ENCODE measurements around the gene MAP9.

Gene MAP9

GRCh38 chr4:155338196-155338595 lies 38.6 kb downstream of the MAP9 start:
- no peak for TF ChIP-seq CTCF (conservative IDR thresholded peaks at IDR 0.05; ENCODE audit: low read depth, low read length)
- Histone ChIP-seq H4K20me1 (ENCODE audit: insufficient read depth) (no peaks in the 10 kb centered on the region), H3K4me1 (ENCODE audit: low read depth, poor library complexity, severe bottlenecking) (no peaks in the 10 kb centered on the region), H3K27me3 (ENCODE audit: insufficient read depth, low read depth) (no peaks in the 10 kb centered on the region), H3K4me3 (IDR thresholded peaks at IDR 0.05; ENCODE audit: insufficient read depth, low read depth, low read length) (no peak overlapping the region), H3K9ac (no peak overlapping the region), H2AFZ (ENCODE audit: low read depth) (no peak overlapping the region), H3K79me2 (ENCODE audit: insufficient read depth, low read depth) (no peaks in the 10 kb centered on the region), H3K36me3 (ENCODE audit: insufficient read depth) (no peaks in the 10 kb centered on the region), H3K4me2 (no peak overlapping the region), H3K27ac (no peak overlapping the region)

- H3K9ac ChIP-seq: no peak overlapping the region
- TF ChIP-seq CTCF (conservative IDR thresholded peaks at IDR 0.05; ENCODE audit: low read depth, low read length): no peak
- no peaks in the 10 kb centered on the region for H3K36me3 ChIP-seq (ENCODE audit: insufficient read depth)
- no peak overlapping the region for H3K4me3 ChIP-seq (IDR thresholded peaks at IDR 0.05; ENCODE audit: insufficient read depth, low read depth, low read length)
- H3K27ac ChIP-seq: no peak overlapping the region
- no peak overlapping the region for H3K4me2 ChIP-seq
- H4K20me1 ChIP-seq (ENCODE audit: insufficient read depth): no peaks in the 10 kb centered on the region
- H3K4me1 ChIP-seq (ENCODE audit: low read depth, poor library complexity, severe bottlenecking): no peaks in the 10 kb centered on the region
- no peaks in the 10 kb centered on the region for H3K27me3 ChIP-seq (ENCODE audit: insufficient read depth, low read depth)
- no peak overlapping the region for H2AFZ ChIP-seq (ENCODE audit: low read depth)
- H3K79me2 ChIP-seq (ENCODE audit: insufficient read depth, low read depth): no peaks in the 10 kb centered on the region
Measured at GRCh38 chr4:155336242-155336641, 40.5 kb downstream of the MAP9 start.

- H2AFZ ChIP-seq (ENCODE audit: low read depth): no peak overlapping the region
- no peaks in the 10 kb centered on the region for H3K36me3 ChIP-seq (ENCODE audit: insufficient read depth)
- TF ChIP-seq CTCF (conservative IDR thresholded peaks at IDR 0.05; ENCODE audit: low read depth, low read length): no peak
- no peaks in the 10 kb centered on the region for H3K79me2 ChIP-seq (ENCODE audit: insufficient read depth, low read depth)
- H3K4me2 ChIP-seq: no peak overlapping the region
- H3K27me3 ChIP-seq (ENCODE audit: insufficient read depth, low read depth): no peaks in the 10 kb centered on the region
- no peak overlapping the region for H3K27ac ChIP-seq
- no peak overlapping the region for H3K4me3 ChIP-seq (IDR thresholded peaks at IDR 0.05; ENCODE audit: insufficient read depth, low read depth, low read length)
- H3K4me1 ChIP-seq (ENCODE audit: low read depth, poor library complexity, severe bottlenecking): no peaks in the 10 kb centered on the region
- H3K9ac ChIP-seq: no peak overlapping the region
- no peaks in the 10 kb centered on the region for H4K20me1 ChIP-seq (ENCODE audit: insufficient read depth)
Measured at GRCh38 chr4:155331478-155331877, 45.3 kb downstream of the MAP9 start.

GRCh38 chr4:155322782-155323181 lies 54.0 kb downstream of the MAP9 start:
- TF ChIP-seq CTCF (conservative IDR thresholded peaks at IDR 0.05; ENCODE audit: low read depth, low read length): no peak
- Histone ChIP-seq H4K20me1 (ENCODE audit: insufficient read depth) (no peaks in the 10 kb centered on the region), H3K79me2 (ENCODE audit: insufficient read depth, low read depth) (no peaks in the 10 kb centered on the region), H3K4me3 (IDR thresholded peaks at IDR 0.05; ENCODE audit: insufficient read depth, low read depth, low read length) (no peak overlapping the region), H3K4me2 (no peak overlapping the region), H3K36me3 (ENCODE audit: insufficient read depth) (no peaks in the 10 kb centered on the region), H3K9ac (no peak overlapping the region), H2AFZ (ENCODE audit: low read depth) (no peak overlapping the region), H3K4me1 (ENCODE audit: low read depth, poor library complexity, severe bottlenecking) (no peaks in the 10 kb centered on the region), H3K27ac (no peak overlapping the region), H3K27me3 (ENCODE audit: insufficient read depth, low read depth) (no peaks in the 10 kb centered on the region)

GRCh38 chr4:155321006-155321405 lies 55.8 kb downstream of the MAP9 start:
- H3K27ac ChIP-seq: no peak overlapping the region

More at GRCh38 chr4:155321006-155321405, 55.8 kb downstream of the MAP9 start:
- Histone ChIP-seq H2AFZ (ENCODE audit: low read depth) (no peak overlapping the region), H3K36me3 (ENCODE audit: insufficient read depth) (no peaks in the 10 kb centered on the region), H3K9ac (no peak overlapping the region), H3K4me3 (IDR thresholded peaks at IDR 0.05; ENCODE audit: insufficient read depth, low read depth, low read length) (no peak overlapping the region), H4K20me1 (ENCODE audit: insufficient read depth) (no peaks in the 10 kb centered on the region), H3K27me3 (ENCODE audit: insufficient read depth, low read depth) (no peaks in the 10 kb centered on the region), H3K4me1 (ENCODE audit: low read depth, poor library complexity, severe bottlenecking) (no peaks in the 10 kb centered on the region), H3K4me2 (no peak overlapping the region), H3K79me2 (ENCODE audit: insufficient read depth, low read depth) (no peaks in the 10 kb centered on the region)
- TF ChIP-seq CTCF (conservative IDR thresholded peaks at IDR 0.05; ENCODE audit: low read depth, low read length): no peak
